ENCODE measurements around the gene ZNF606. TPM values are rescaled to one million over a fixed set of nuclear protein-coding genes. Genes with fewer than 3 reads are reported as not detected.

Gene ZNF606
- total RNA-seq, 2 experiments from 2014 or later, result 1.3 to 3.2 TPM

DNA sequence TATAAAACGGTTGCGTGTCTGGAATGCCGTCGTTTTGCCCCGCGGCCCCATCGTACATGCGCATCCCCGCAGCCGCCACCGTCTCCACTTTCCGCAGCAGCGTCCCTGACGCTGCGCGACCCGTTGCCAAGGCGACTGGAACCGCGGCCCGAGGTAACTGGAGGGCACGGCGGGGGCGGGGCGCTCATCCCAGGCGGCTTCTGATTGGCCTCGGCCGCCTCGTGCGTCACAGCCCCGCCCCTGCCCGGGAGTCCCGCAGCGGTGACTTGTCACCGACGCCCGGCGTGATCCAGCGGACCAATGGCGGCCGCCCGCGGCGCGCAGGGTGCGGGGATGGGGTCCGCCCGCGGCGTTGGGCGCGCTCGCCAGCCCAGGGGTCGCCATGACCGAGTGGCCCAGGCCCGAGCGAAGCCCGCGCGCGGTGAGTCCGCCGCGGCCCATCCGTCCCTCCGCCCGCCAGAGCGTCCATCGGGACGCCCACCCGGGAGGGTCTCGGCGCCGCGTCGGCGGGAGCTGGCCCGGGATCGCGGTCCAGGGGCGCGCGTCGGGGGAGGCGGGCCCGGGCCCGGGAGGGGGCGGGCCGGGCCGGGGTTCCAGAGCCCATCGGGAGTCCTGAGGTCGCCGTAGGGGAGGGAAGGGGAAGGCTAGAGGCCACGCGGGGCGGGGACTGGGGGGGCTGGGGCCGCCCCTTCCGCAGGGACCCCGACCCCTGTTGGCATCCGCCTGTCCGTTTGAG, 31.3 kb upstream of the ZNF606 start, which contains the start of gene ZSCAN1:
Gene ZSCAN1, plus strand, starts transcription at position 285 of the 736 bp plus-strand sequence. CDS start 3,812 bp downstream, outside the sequence.
- intact Hi-C loops (cut with micrococcal nuclease; ENCODE audit: unreplicated experiment), result no loop called here
- CTCF ChIA-PET (ENCODE audit: unreplicated experiment), result no interaction called here
- H3K36me3 ChIP-seq (ENCODE audit: insufficient read depth, low read length), result no peaks in the 10 kb centered on the region
- no peak within 1 kb of the TSS for H3K27ac ChIP-seq (ENCODE audit: low read depth, low read length, poor library complexity, severe bottlenecking)
- no peak for DNase-seq (ENCODE audit: low spot score)
- H3K4me1 ChIP-seq (ENCODE audit: insufficient read depth, low read length, poor library complexity, severe bottlenecking), result no peaks in the 10 kb centered on the region
- H3K79me2 ChIP-seq (ENCODE audit: insufficient read depth, low read depth, low read length), result no peaks in the 10 kb centered on the region
- H3K9me3 ChIP-seq (ENCODE audit: low read length), result no peaks in the 10 kb centered on the region
- H3K4me3 ChIP-seq (ENCODE audit: low read depth, low read length, poor library complexity, severe bottlenecking), result no peak within 1 kb of the TSS
- H3K9me2 ChIP-seq (ENCODE audit: insufficient read depth, low read length), result no peaks in the 10 kb centered on the region
- no peak for TF ChIP-seq EZH2phosphoT487 (IDR thresholded peaks at IDR 0.05; ENCODE audit: borderline replicate concordance, low read depth, low read length)
- TF ChIP-seq, protein P1, sequence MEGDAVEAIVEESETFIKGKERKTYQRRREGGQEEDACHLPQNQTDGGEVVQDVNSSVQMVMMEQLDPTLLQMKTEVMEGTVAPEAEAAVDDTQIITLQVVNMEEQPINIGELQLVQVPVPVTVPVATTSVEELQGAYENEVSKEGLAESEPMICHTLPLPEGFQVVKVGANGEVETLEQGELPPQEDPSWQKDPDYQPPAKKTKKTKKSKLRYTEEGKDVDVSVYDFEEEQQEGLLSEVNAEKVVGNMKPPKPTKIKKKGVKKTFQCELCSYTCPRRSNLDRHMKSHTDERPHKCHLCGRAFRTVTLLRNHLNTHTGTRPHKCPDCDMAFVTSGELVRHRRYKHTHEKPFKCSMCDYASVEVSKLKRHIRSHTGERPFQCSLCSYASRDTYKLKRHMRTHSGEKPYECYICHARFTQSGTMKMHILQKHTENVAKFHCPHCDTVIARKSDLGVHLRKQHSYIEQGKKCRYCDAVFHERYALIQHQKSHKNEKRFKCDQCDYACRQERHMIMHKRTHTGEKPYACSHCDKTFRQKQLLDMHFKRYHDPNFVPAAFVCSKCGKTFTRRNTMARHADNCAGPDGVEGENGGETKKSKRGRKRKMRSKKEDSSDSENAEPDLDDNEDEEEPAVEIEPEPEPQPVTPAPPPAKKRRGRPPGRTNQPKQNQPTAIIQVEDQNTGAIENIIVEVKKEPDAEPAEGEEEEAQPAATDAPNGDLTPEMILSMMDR (conservative IDR thresholded peaks at IDR 0.05; ENCODE audit: low read length), result no peak
- no peak within 1 kb of the TSS for H2AFZ ChIP-seq (ENCODE audit: low read length)
- no peaks in the 10 kb centered on the region for H4K20me1 ChIP-seq (ENCODE audit: insufficient read depth, low read length)
- POLR2A ChIA-PET, result no interaction called here
- no TSS peak for BruUV-seq (replicated peaks)
- no peak within 1 kb of the TSS for H3K4me2 ChIP-seq (ENCODE audit: low read length)

- H3K9me3 ChIP-seq (ENCODE audit: low read length), result no peaks in the 10 kb centered on the region
- POLR2A ChIA-PET, result no interaction called here
Measured at GRCh38 chr19:58024661-58025060, 22.0 kb upstream of the ZNF606 start.

DNA sequence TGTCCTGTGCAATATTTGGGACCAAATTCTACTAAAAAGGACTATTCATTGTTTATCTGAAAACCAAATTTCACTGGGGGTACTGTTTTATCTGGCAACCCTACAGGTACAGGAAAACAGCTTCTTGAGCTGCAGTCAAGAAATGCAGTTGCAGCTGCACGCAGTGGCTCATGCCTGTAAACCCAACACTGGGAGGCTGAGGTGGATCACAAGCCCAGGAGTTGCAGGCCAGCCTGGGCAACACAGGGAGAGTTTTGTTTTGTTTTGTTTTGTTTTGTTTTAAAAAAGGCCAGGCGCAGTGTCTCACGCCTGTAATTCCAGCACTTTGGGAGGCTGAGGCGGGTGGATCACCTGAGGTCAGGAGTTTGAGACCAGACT, 19.7 kb upstream of the ZNF606 start:
- Histone ChIP-seq H3K4me1 (ENCODE audit: insufficient read depth, low read length, poor library complexity, severe bottlenecking) (no peaks in the 10 kb centered on the region), H2AFZ (ENCODE audit: low read length) (no peak overlapping the region), H3K4me2 (ENCODE audit: low read length) (no peak overlapping the region), H4K20me1 (ENCODE audit: insufficient read depth, low read length) (no peaks in the 10 kb centered on the region), H3K4me3 (ENCODE audit: low read depth, low read length, poor library complexity, severe bottlenecking) (no peak overlapping the region), H3K9me2 (ENCODE audit: insufficient read depth, low read length) (no peaks in the 10 kb centered on the region), H3K79me2 (ENCODE audit: insufficient read depth, low read depth, low read length) (no peaks in the 10 kb centered on the region), H3K36me3 (ENCODE audit: insufficient read depth, low read length) (no peaks in the 10 kb centered on the region), H3K9me3 (ENCODE audit: low read length) (no peaks in the 10 kb centered on the region), H3K27ac (ENCODE audit: low read depth, low read length, poor library complexity, severe bottlenecking) (no peak overlapping the region)
- intact Hi-C loops (cut with micrococcal nuclease; ENCODE audit: unreplicated experiment), result no loop called here
- TF ChIP-seq EZH2phosphoT487 (IDR thresholded peaks at IDR 0.05; ENCODE audit: borderline replicate concordance, low read depth, low read length), result no peak
- BruUV-seq (replicated peaks), result no TSS peak
- ChIA-PET CTCF (ENCODE audit: unreplicated experiment) (no interaction called here), POLR2A (no interaction called here)
- no peak for DNase-seq (ENCODE audit: low spot score)

More at GRCh38 chr19:58024661-58025060, 22.0 kb upstream of the ZNF606 start:
- no TSS peak for BruUV-seq (replicated peaks)
- no peaks in the 10 kb centered on the region for H3K4me1 ChIP-seq (ENCODE audit: insufficient read depth, low read length, poor library complexity, severe bottlenecking)
- TF ChIP-seq, protein P1 (conservative IDR thresholded peaks at IDR 0.05; ENCODE audit: low read length), result no peak
- no peak for TF ChIP-seq EZH2phosphoT487 (IDR thresholded peaks at IDR 0.05; ENCODE audit: borderline replicate concordance, low read depth, low read length)
- H3K79me2 ChIP-seq (ENCODE audit: insufficient read depth, low read depth, low read length), result no peaks in the 10 kb centered on the region
- no peaks in the 10 kb centered on the region for H3K9me2 ChIP-seq (ENCODE audit: insufficient read depth, low read length)
- no peak overlapping the region for H3K27ac ChIP-seq (ENCODE audit: low read depth, low read length, poor library complexity, severe bottlenecking)
- no peak overlapping the region for H2AFZ ChIP-seq (ENCODE audit: low read length)
- intact Hi-C loops (cut with micrococcal nuclease; ENCODE audit: unreplicated experiment), result no loop called here
- H4K20me1 ChIP-seq (ENCODE audit: insufficient read depth, low read length), result no peaks in the 10 kb centered on the region
- no peak overlapping the region for H3K4me3 ChIP-seq (ENCODE audit: low read depth, low read length, poor library complexity, severe bottlenecking)
- no peaks in the 10 kb centered on the region for H3K36me3 ChIP-seq (ENCODE audit: insufficient read depth, low read length)
- no peak for DNase-seq (ENCODE audit: low spot score)
- H3K4me2 ChIP-seq (ENCODE audit: low read length), result no peak overlapping the region
- CTCF ChIA-PET (ENCODE audit: unreplicated experiment), result no interaction called here
